DMS79 treated with DMSO at 0.1 percent for 48 hours (cell line): ENCODE measurements around the gene COX7B.
A peak's percentile ranks its signal among the peaks of the same experiment; 100 is the strongest.

ENCODE experiments used
- DNase-seq: peaks from one replicate; lab custom pipeline; 2025; lab: John Stamatoyannopoulos, UW

The COX7B gene

GRCh38 chrX:77945910-77946545 is 46.8 kb downstream of the COX7B start:
- no peak for DNase-seq

DNA sequence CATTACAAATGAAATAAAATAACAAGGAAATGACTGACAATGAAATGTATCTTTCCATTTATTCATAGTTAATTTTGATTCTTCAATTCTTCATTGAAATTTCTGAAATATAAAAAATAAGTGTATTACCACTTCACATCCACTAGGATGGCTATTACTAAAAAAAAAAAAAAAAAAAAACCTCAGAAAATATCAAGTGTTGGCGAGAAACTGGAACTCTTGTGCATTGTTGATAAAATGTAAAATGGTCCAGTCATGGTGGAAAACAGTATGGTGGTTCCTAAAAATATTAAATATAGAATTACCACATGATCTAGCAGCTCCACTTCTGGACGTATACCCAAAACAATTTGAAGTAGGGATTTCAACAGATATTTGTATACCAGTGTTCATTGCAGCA is 47.3 kb downstream of the COX7B start:
- no peak for DNase-seq

GRCh38 chrX:77949840-77950239 is 50.6 kb downstream of the COX7B start:
- DNase-seq: peak; percentile 17

DNA sequence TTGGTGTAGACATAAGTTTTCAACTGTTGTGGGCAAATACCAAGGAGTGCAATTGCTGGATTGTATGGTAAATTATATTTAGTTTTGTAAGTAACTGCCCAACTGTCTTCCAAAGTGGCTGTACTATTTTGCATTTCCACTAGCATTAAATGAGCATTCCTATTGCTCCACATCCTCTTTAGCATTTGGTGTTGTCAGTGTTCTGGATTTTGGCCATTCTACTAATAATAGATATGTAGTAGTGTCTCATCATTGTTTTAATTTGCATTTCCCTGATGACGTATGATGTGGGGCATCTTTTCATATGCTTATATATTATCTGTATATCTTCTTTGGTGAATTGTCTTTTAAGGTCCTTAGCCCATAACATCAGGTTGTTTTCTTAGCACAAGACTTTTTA is 52.9 kb downstream of the COX7B start:
- DNase-seq: no peak

DNA sequence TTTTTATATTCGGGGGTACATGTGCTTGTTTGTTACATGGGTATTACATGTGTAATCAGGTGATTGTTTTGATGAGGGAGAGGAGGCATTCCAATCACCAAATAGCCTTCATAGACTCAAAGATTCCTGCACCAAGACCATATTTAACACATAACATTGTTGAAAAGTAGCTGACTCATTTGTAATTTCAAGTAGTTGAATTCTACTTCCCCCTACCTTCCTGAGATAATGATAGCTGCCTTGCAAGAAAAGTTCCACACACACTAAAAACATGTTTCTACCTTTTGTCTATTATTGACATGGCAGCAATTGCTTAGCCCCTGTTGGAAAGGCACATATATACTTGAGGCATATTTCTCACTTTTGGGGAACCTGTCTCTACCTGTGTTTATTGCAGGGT is 54.0 kb downstream of the COX7B start:
- no peak for DNase-seq

- DNase-seq: no peak
Observed at GRCh38 chrX:77953708-77954107, 54.4 kb downstream of the COX7B start.
